ENCODE measurements around the gene PPP1R3C. TPM values are rescaled to one million over a fixed set of nuclear protein-coding genes. Genes with fewer than 3 reads are reported as not detected.

Gene PPP1R3C
- total RNA-seq, 2 experiments from 2014 or later: not detected

- ChIA-PET CTCF (interaction anchor here (1.4 kb wide), 1 partner anchor 329 kb away, joined by 4 read pairs; no protein-coding TSS in a partner anchor), POLR2A (no interaction called here)
- H3K4me3 Mint-ChIP-seq: no peak overlapping the region
- H3K9me3 Mint-ChIP-seq (ENCODE audit: insufficient read depth): no peaks in the 10 kb centered on the region
- H3K27ac Mint-ChIP-seq: no peak overlapping the region
- ATAC-seq (no peak), DNase-seq (no peak)
- no peaks in the 10 kb centered on the region for H3K36me3 Mint-ChIP-seq (ENCODE audit: low read depth)
- peaks cover 30% of the 10 kb centered on the region for H3K27me3 Mint-ChIP-seq (ENCODE audit: low read depth)
- no peaks in the 10 kb centered on the region for H3K4me1 Mint-ChIP-seq (ENCODE audit: low read depth)
Observed at GRCh38 chr10:91627344-91628102, 5.3 kb downstream of the PPP1R3C start.

GRCh38 chr10:91626936-91627335, 5.9 kb downstream of the PPP1R3C start:
- Mint-ChIP-seq H3K36me3 (ENCODE audit: low read depth) (no peaks in the 10 kb centered on the region), H3K9me3 (ENCODE audit: insufficient read depth) (no peaks in the 10 kb centered on the region), H3K27me3 (ENCODE audit: low read depth) (peaks cover 24% of the 10 kb centered on the region), H3K4me3 (no peak overlapping the region), H3K27ac (no peak overlapping the region), H3K4me1 (ENCODE audit: low read depth) (no peaks in the 10 kb centered on the region)
- CTCF ChIA-PET: interaction anchor here (1.1 to 1.4 kb wide), 2 partner anchors 8 to 328 kb away, joined by 4 to 5 read pairs; no protein-coding TSS in a partner anchor
- DNase-seq: no peak
- ATAC-seq: no peak
- POLR2A ChIA-PET: no interaction called here

- H3K4me1 Mint-ChIP-seq (ENCODE audit: low read depth): no peaks in the 10 kb centered on the region
- no peak overlapping the region for H3K27ac Mint-ChIP-seq
- no peak overlapping the region for H3K4me3 Mint-ChIP-seq
- no peaks in the 10 kb centered on the region for H3K9me3 Mint-ChIP-seq (ENCODE audit: insufficient read depth)
- no peak for DNase-seq
- POLR2A ChIA-PET: no interaction called here
- no peaks in the 10 kb centered on the region for H3K36me3 Mint-ChIP-seq (ENCODE audit: low read depth)
- peaks cover 13% of the 10 kb centered on the region for H3K27me3 Mint-ChIP-seq (ENCODE audit: low read depth)
- CTCF ChIA-PET: no interaction called here
- no peak for ATAC-seq
Observed at GRCh38 chr10:91624633-91625032, 8.2 kb downstream of the PPP1R3C start.

GRCh38 chr10:91622601-91623000, 10.3 kb downstream of the PPP1R3C start:
- peaks cover 11% of the 10 kb centered on the region for H3K27me3 Mint-ChIP-seq (ENCODE audit: low read depth)
- ATAC-seq (no peak), DNase-seq (no peak)
- ChIA-PET POLR2A (no interaction called here), CTCF (interaction anchor here (1.0 to 2.5 kb wide), 2 partner anchors 12 to 324 kb away, joined by 3 to 10 read pairs; no protein-coding TSS in a partner anchor)
- no peaks in the 10 kb centered on the region for H3K36me3 Mint-ChIP-seq (ENCODE audit: low read depth)
- H3K4me1 Mint-ChIP-seq (ENCODE audit: low read depth): no peaks in the 10 kb centered on the region
- no peak overlapping the region for H3K4me3 Mint-ChIP-seq
- H3K9me3 Mint-ChIP-seq (ENCODE audit: insufficient read depth): no peaks in the 10 kb centered on the region
- H3K27ac Mint-ChIP-seq: no peak overlapping the region

GRCh38 chr10:91621483-91622113, 11.3 kb downstream of the PPP1R3C start:
- no peak for ATAC-seq
- no peak overlapping the region for H3K4me3 Mint-ChIP-seq
- CTCF ChIA-PET: interaction anchor here (1.0 to 2.5 kb wide), 2 partner anchors 13 to 323 kb away, joined by 3 to 10 read pairs; no protein-coding TSS in a partner anchor
- no peak for DNase-seq
- no peaks in the 10 kb centered on the region for H3K4me1 Mint-ChIP-seq (ENCODE audit: low read depth)
- H3K36me3 Mint-ChIP-seq (ENCODE audit: low read depth): no peaks in the 10 kb centered on the region
- peaks cover 16% of the 10 kb centered on the region for H3K27me3 Mint-ChIP-seq (ENCODE audit: low read depth)
- no peak overlapping the region for H3K27ac Mint-ChIP-seq
- no peaks in the 10 kb centered on the region for H3K9me3 Mint-ChIP-seq (ENCODE audit: insufficient read depth)
- POLR2A ChIA-PET: no interaction called here

- no peak overlapping the region for H3K27ac Mint-ChIP-seq
- no peaks in the 10 kb centered on the region for H3K9me3 Mint-ChIP-seq (ENCODE audit: insufficient read depth)
- ChIA-PET CTCF (no interaction called here), POLR2A (no interaction called here)
- ATAC-seq (no peak), DNase-seq (no peak)
- no peaks in the 10 kb centered on the region for H3K36me3 Mint-ChIP-seq (ENCODE audit: low read depth)
- H3K4me3 Mint-ChIP-seq: no peak overlapping the region
- no peaks in the 10 kb centered on the region for H3K4me1 Mint-ChIP-seq (ENCODE audit: low read depth)
- peaks cover 7% of the 10 kb centered on the region for H3K27me3 Mint-ChIP-seq (ENCODE audit: low read depth)
Observed at GRCh38 chr10:91617072-91617609, 15.7 kb downstream of the PPP1R3C start.

GRCh38 chr10:91616137-91616536, 16.7 kb downstream of the PPP1R3C start:
- H3K9me3 Mint-ChIP-seq (ENCODE audit: insufficient read depth): no peaks in the 10 kb centered on the region
- H3K27ac Mint-ChIP-seq: no peak overlapping the region
- no peaks in the 10 kb centered on the region for H3K4me1 Mint-ChIP-seq (ENCODE audit: low read depth)
- H3K4me3 Mint-ChIP-seq: no peak overlapping the region
- ATAC-seq: no peak
- ChIA-PET POLR2A (no interaction called here), CTCF (no interaction called here)
- DNase-seq: no peak
- H3K36me3 Mint-ChIP-seq (ENCODE audit: low read depth): no peaks in the 10 kb centered on the region
- peaks cover 7% of the 10 kb centered on the region for H3K27me3 Mint-ChIP-seq (ENCODE audit: low read depth)

- H3K27me3 Mint-ChIP-seq (ENCODE audit: low read depth): peaks cover 9% of the 10 kb centered on the region
- POLR2A ChIA-PET: interaction anchor here (0.8 kb wide), 1 partner anchor 183 kb away, joined by 3 read pairs; no protein-coding TSS in a partner anchor
- CTCF ChIA-PET: no interaction called here
- H3K36me3 Mint-ChIP-seq (ENCODE audit: low read depth): no peaks in the 10 kb centered on the region
- H3K9me3 Mint-ChIP-seq (ENCODE audit: insufficient read depth): no peaks in the 10 kb centered on the region
- no peaks in the 10 kb centered on the region for H3K4me1 Mint-ChIP-seq (ENCODE audit: low read depth)
- ATAC-seq (no peak), DNase-seq (no peak)
- no peak overlapping the region for H3K4me3 Mint-ChIP-seq
- no peak overlapping the region for H3K27ac Mint-ChIP-seq
Observed at GRCh38 chr10:91614225-91614624, 18.6 kb downstream of the PPP1R3C start.

- Mint-ChIP-seq H3K36me3 (ENCODE audit: low read depth) (no peaks in the 10 kb centered on the region), H3K27me3 (ENCODE audit: low read depth) (peaks cover 9% of the 10 kb centered on the region), H3K4me3 (no peak overlapping the region), H3K9me3 (ENCODE audit: insufficient read depth) (no peaks in the 10 kb centered on the region), H3K27ac (no peak overlapping the region), H3K4me1 (ENCODE audit: low read depth) (no peaks in the 10 kb centered on the region)
- ATAC-seq: no peak
- CTCF ChIA-PET: interaction anchor here (0.5 kb wide), 1 partner anchor 55 kb away, joined by 3 read pairs; no protein-coding TSS in a partner anchor
- POLR2A ChIA-PET: interaction anchor here (0.8 kb wide), 1 partner anchor 183 kb away, joined by 3 read pairs; no protein-coding TSS in a partner anchor
- no peak for DNase-seq
Observed at GRCh38 chr10:91613411-91614187, 19.3 kb downstream of the PPP1R3C start.

GRCh38 chr10:91610919-91611318, 22.0 kb downstream of the PPP1R3C start:
- ChIA-PET CTCF (interaction anchor here (0.9 kb wide), 1 partner anchor 312 kb away, joined by 3 read pairs; no protein-coding TSS in a partner anchor), POLR2A (no interaction called here)
- no peaks in the 10 kb centered on the region for H3K4me1 Mint-ChIP-seq (ENCODE audit: low read depth)
- H3K27me3 Mint-ChIP-seq (ENCODE audit: low read depth): peaks cover 2% of the 10 kb centered on the region
- no peaks in the 10 kb centered on the region for H3K36me3 Mint-ChIP-seq (ENCODE audit: low read depth)
- no peak overlapping the region for H3K4me3 Mint-ChIP-seq
- no peak for ATAC-seq
- no peak for DNase-seq
- H3K9me3 Mint-ChIP-seq (ENCODE audit: insufficient read depth): no peaks in the 10 kb centered on the region
- H3K27ac Mint-ChIP-seq: no peak overlapping the region

- Mint-ChIP-seq H3K27ac (no peak overlapping the region), H3K9me3 (ENCODE audit: insufficient read depth) (no peaks in the 10 kb centered on the region), H3K4me3 (no peak overlapping the region), H3K36me3 (ENCODE audit: low read depth) (no peaks in the 10 kb centered on the region), H3K4me1 (ENCODE audit: low read depth) (no peaks in the 10 kb centered on the region), H3K27me3 (ENCODE audit: low read depth) (peaks cover 2% of the 10 kb centered on the region)
- no peak for ATAC-seq
- ChIA-PET CTCF (interaction anchor here (0.9 kb wide), 1 partner anchor 312 kb away, joined by 3 read pairs; no protein-coding TSS in a partner anchor), POLR2A (no interaction called here)
- DNase-seq: no peak
Observed at GRCh38 chr10:91610444-91610843, 22.4 kb downstream of the PPP1R3C start.

All from activated CD8-positive, alpha-beta T cell treated with anti-CD3 and anti-CD28 coated beads, Interleukin-2, amount 10 ng/mL, durations not matched to agents 7 days and 5 days (primary cell).